T-helper 1 cell treated with Interleukin-12 subunit alpha and Interleukin-12 subunit beta and Interleukin-4 antibody, amounts not matched to agents 30 μg/mL and 1 μg/mL, for 36 hours (primary cell): ENCODE results near the gene TMEM126B.
"Not testable (repeated sequence)": the region's sequence is repeated elsewhere in the genome, so short reads cannot be mapped to it uniquely, and the experiment has no call there.

Experiments used
- H3K27ac Mint-ChIP-seq: one replicate; pipeline ENCODE4 v1.8.0; 2021; ENCODE audit warnings: mild to moderate bottlenecking, mixed read lengths
- H3K27me3 Mint-ChIP-seq: one replicate; pipeline ENCODE4 v1.8.0; 2021; ENCODE audit warnings: low read depth, mixed read lengths
- H3K36me3 Mint-ChIP-seq: one replicate; pipeline ENCODE4 v1.8.0; 2021; ENCODE audit warnings: low read depth, mixed read lengths
- H3K4me1 Mint-ChIP-seq: one replicate; pipeline ENCODE4 v1.8.0; 2021; ENCODE audit warnings: low read depth, mixed read lengths
- H3K4me3 Mint-ChIP-seq: one replicate; pipeline ENCODE4 v1.8.0; 2021; ENCODE audit warnings: mild to moderate bottlenecking, moderate library complexity, mixed read lengths
- H3K9me3 Mint-ChIP-seq: one replicate; pipeline ENCODE4 v1.8.0; 2021; ENCODE audit warnings: mixed read lengths

TMEM126B gene

DNA sequence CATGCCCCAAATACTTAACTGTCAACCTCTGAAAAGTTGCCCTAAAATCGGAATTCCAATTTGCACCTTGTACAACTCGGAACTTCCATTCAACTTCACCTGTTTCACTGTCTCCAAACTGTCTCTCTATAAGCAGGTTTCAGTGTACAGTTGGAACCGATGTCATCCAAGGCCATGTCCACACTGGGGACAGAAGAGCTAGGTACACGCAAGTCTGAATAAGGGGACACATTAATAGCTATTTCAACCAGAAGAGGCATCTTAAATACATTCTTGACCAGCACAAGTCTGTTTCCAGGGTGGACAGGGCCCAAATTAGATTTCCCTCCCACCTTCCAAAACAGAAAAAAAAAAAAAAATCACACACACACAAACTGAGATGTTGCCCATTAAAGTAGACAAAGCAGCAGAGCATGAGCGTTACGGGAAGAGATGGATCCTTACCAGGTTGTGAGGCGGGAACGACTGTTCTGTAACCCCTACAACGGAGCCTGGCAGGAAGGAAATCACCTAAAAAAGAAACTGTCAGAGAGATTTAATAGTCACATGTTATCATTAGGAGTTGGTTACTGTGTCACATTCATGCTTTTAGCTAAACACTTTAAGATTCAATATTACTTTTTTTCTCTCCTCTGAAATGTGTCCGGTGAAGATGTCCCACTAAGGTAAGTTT is 34.8 kb downstream of the TMEM126B start:
- Mint-ChIP-seq H3K4me3 (peak overlapping the region; percentile 97), H3K9me3 (no peaks in the 10 kb centered on the region), H3K27me3 (no peaks in the 10 kb centered on the region), H3K4me1 (peaks cover 45% of the 10 kb centered on the region), H3K27ac (peak overlapping the region; percentile 95), H3K36me3 (peaks cover 43% of the 10 kb centered on the region)

- Mint-ChIP-seq H3K27ac (peak overlapping the region; percentile 95), H3K27me3 (peaks cover under 1% of the 10 kb centered on the region), H3K9me3 (no peaks in the 10 kb centered on the region), H3K4me1 (peaks cover 41% of the 10 kb centered on the region), H3K4me3 (peak overlapping the region; percentile 97), H3K36me3 (peaks cover 38% of the 10 kb centered on the region)
Measured at GRCh38 chr11:85663753-85664614, 35.6 kb downstream of the TMEM126B start.

- Mint-ChIP-seq H3K36me3 (peaks cover 33% of the 10 kb centered on the region), H3K27ac (peak within 1 kb of the TSS; percentile 95), H3K4me3 (peak within 1 kb of the TSS; percentile 97)
Measured at GRCh38 chr11:85664615-85665481, 36.5 kb downstream of the TMEM126B start, which contains the start of gene CREBZF. Gene CREBZF (minus strand): TSS chr11:85665129. CDS start chr11:85664875, 254 bp downstream.

DNA sequence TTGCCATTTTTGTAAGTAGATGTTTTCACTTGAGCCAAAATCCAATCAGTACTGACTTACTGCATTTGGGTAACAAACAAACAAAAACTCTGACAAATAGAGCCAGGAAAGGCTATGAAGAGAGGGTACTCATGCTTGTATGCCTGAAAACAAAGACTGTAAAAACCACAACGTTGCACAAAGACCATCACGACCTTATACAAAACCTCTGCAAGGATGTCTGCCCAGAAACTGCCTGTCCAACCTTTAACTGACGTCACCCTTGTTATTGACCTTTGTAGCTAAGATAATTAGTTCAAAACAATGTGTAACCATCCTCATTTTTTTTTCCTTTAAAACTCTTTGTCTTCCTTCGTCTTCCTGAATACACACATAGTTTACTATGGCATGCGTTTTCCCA is 37.3 kb downstream of the TMEM126B start:
- Mint-ChIP-seq H3K27ac (peak overlapping the region; percentile 65), H3K27me3 (peaks cover 6% of the 10 kb centered on the region), H3K4me1 (peaks cover 28% of the 10 kb centered on the region), H3K36me3 (peaks cover 26% of the 10 kb centered on the region), H3K9me3 (no peaks in the 10 kb centered on the region), H3K4me3 (peak overlapping the region; percentile 46)

More at GRCh38 chr11:85664615-85665481, 36.5 kb downstream of the TMEM126B start, which contains the start of gene CREBZF:
- H3K9me3 Mint-ChIP-seq, result no peaks in the 10 kb centered on the region
- H3K27me3 Mint-ChIP-seq, result peaks cover 6% of the 10 kb centered on the region
- peaks cover 35% of the 10 kb centered on the region for H3K4me1 Mint-ChIP-seq

GRCh38 chr11:85666687-85667086 is 38.3 kb downstream of the TMEM126B start:
- no peak overlapping the region for H3K4me3 Mint-ChIP-seq
- peaks cover 18% of the 10 kb centered on the region for H3K36me3 Mint-ChIP-seq
- H3K4me1 Mint-ChIP-seq, result peaks cover 19% of the 10 kb centered on the region
- peaks cover 6% of the 10 kb centered on the region for H3K27me3 Mint-ChIP-seq
- H3K27ac Mint-ChIP-seq, result no peak overlapping the region
- no peaks in the 10 kb centered on the region for H3K9me3 Mint-ChIP-seq

GRCh38 chr11:85668157-85668556 is 39.8 kb downstream of the TMEM126B start:
- peaks cover 6% of the 10 kb centered on the region for H3K27me3 Mint-ChIP-seq
- H3K9me3 Mint-ChIP-seq, result peaks cover 4% of the 10 kb centered on the region
- peaks cover 13% of the 10 kb centered on the region for H3K4me1 Mint-ChIP-seq

GRCh38 chr11:85670949-85671663 is 42.7 kb downstream of the TMEM126B start:
- not testable (repeated sequence) for H3K9me3 Mint-ChIP-seq, H3K36me3 Mint-ChIP-seq, H3K27ac Mint-ChIP-seq, H3K4me3 Mint-ChIP-seq, H3K4me1 Mint-ChIP-seq
- peaks cover 16% of the 10 kb centered on the region for H3K27me3 Mint-ChIP-seq

More at GRCh38 chr11:85668157-85668556, 39.8 kb downstream of the TMEM126B start:
- H3K27ac Mint-ChIP-seq, result no peak overlapping the region
- H3K36me3 Mint-ChIP-seq, result peaks cover 11% of the 10 kb centered on the region
- no peak overlapping the region for H3K4me3 Mint-ChIP-seq

DNA sequence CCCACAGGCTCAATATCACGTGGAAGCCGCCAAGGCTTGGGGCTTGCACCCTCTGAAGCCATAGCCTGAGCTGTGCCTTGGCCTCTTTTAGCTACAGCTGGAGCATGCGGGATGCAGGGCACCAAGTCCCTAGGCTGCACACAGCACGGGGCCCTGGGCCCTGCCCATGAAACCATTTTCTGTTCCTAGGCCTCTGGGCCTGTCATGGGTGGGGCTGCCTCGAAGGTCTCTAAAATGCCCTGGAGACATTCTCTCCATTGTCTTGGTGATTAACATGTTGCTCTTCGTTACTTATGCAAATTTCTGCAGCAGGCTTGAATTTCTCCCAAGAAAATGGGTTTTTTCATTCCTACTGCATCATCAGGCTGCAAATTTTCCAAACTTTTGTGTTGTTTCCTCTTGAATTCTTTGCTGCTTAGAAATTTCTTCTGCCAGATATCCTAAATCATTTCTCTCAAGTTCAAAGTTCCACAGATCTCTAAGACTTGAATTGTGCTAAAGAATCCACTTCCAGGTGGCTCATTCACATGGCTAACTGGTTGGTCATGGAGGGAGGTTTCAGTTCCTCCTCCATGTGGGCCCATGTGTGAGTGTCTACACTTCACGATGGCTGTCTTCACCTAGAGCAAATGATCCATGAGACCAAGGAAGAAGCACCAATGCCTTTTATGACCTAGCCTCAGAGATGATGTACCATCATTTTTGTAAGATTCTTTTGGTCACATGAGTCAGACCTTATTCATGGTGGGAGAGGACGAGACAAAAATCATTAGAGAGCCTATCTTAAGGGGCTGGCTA is 43.9 kb downstream of the TMEM126B start:
- Mint-ChIP-seq H3K27me3 (peaks cover 16% of the 10 kb centered on the region), H3K27ac (no peak overlapping the region), H3K4me1 (peaks cover 4% of the 10 kb centered on the region), H3K36me3 (peaks cover 2% of the 10 kb centered on the region), H3K9me3 (peaks cover 8% of the 10 kb centered on the region), H3K4me3 (no peak overlapping the region)

- Mint-ChIP-seq H3K27ac (no peak overlapping the region), H3K4me1 (peaks cover 4% of the 10 kb centered on the region), H3K9me3 (peaks cover 8% of the 10 kb centered on the region), H3K4me3 (no peak overlapping the region), H3K36me3 (peaks cover 2% of the 10 kb centered on the region), H3K27me3 (peaks cover 21% of the 10 kb centered on the region)
Measured at GRCh38 chr11:85673393-85673792, 45.0 kb downstream of the TMEM126B start.

- no peak overlapping the region for H3K27ac Mint-ChIP-seq
- peaks cover 27% of the 10 kb centered on the region for H3K27me3 Mint-ChIP-seq
- no peaks in the 10 kb centered on the region for H3K9me3 Mint-ChIP-seq
- H3K36me3 Mint-ChIP-seq, result peaks cover 11% of the 10 kb centered on the region
- H3K4me1 Mint-ChIP-seq, result peaks cover 13% of the 10 kb centered on the region
- H3K4me3 Mint-ChIP-seq, result no peak overlapping the region
Measured at GRCh38 chr11:85679576-85679975, 51.2 kb downstream of the TMEM126B start.

GRCh38 chr11:85680897-85681296 is 52.5 kb downstream of the TMEM126B start:
- H3K4me1 Mint-ChIP-seq, result peaks cover 13% of the 10 kb centered on the region
- peaks cover 9% of the 10 kb centered on the region for H3K36me3 Mint-ChIP-seq
- H3K9me3 Mint-ChIP-seq, result no peaks in the 10 kb centered on the region
- H3K27ac Mint-ChIP-seq, result no peak overlapping the region
- no peak overlapping the region for H3K4me3 Mint-ChIP-seq
- H3K27me3 Mint-ChIP-seq, result peaks cover 22% of the 10 kb centered on the region

DNA sequence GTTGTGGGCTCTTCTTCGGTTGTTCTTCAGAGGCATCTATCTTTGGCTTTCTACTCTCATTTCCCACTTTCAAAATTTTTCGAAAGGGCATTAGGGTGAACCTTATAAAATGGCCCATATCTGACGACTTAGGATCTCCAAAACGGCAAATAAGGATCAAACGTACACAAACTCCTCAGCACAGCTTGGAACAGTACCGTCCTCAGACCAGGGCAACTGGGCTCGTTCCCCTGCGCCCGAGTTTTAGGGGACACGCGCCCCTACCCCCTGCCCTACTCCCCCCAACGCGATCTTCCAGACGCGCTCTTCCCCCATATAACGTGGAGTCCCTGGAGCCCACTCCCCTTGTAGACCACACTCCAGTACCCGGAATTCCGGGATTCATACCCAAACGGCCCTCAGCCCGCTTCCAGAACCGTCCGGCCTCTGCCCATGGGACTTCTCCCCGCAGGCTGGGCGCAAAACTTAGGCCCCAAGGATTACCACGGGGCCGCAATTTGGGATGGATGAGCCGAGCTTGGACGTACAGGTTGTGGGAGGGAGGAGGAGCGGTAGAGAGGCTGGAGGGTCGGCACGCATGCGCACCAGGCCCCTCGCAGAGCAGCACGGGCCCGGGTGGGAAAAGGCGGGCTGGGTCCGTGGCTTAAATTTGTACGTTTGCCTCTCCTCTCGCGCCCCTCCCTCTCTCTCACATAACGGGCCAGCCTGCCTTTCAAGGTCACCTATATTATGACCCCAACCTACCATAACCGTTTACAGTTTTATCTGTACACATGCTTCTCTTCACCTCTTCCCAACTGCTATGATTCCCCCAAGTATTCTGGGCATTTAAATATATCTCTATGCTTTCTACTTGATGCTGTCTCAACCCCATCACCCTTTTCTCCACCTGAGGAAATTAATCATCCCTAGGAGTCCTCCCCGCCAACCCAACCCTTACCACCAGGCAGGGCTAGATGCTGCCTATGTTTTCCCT is 54.2 kb downstream of the TMEM126B start:
- H3K9me3 Mint-ChIP-seq, result no peaks in the 10 kb centered on the region
- H3K27ac Mint-ChIP-seq, result peak overlapping the region; percentile 58
- peaks cover 22% of the 10 kb centered on the region for H3K27me3 Mint-ChIP-seq
- peaks cover 9% of the 10 kb centered on the region for H3K36me3 Mint-ChIP-seq
- H3K4me3 Mint-ChIP-seq, result peak overlapping the region; percentile 81
- H3K4me1 Mint-ChIP-seq, result peaks cover 13% of the 10 kb centered on the region
